HG03354 (cell line): ENCODE data around the gene KCNK6.
A peak's percentile ranks its signal among the peaks of the same experiment; 100 is the strongest.
"Not testable (repeated sequence)": the region's sequence is repeated elsewhere in the genome, so short reads cannot be mapped to it uniquely, and the experiment has no call there.

Experiments
- ATAC-seq: cut with Tn5 transposase; IDR thresholded peaks from one replicate; pipeline ENCODE4 v1.9.1; 2021; ENCODE audit warnings: mild to moderate bottlenecking; ENCODE audit not compliant: unreplicated experiment, poor library complexity, severe bottlenecking

KCNK6 gene

DNA sequence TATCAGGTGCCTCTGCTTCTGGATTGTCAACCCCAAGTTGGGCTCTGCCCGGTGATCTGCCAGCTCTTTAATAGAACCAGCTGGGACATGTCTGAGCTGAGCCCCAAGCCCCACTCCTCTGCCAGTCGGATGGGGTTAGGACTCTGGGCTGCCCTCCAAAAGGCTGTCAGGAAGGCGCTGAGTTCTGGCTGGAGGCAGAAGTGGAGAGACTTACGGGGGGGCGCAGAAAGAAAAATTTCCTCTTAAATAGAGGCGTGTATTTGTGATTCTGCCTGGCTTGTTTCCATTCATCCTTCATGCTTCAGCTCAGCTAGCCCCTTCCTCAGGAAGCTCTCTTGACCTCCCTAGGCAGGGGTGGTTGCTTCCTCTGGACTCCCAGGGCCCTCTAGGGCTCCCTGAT is 985 bp upstream of the KCNK6 start:
- ATAC-seq = no peak

DNA sequence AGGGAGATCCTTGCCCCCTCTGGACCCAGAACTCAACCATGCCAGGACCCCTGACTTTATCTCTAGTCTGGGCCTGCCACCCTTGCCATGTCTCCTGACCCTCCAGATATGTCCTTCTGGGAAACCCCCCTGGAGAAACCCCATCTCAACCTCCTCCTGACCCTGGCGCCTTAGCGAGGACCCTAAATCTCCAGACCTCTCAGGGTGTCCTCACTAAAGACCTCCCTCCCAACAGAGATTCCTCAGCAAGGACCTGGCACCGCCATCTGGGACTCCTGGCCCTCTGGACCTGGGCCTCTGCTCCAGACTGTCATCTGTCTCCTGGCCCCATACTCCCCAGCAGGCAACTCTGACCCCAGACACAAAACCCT is 1.3 kb downstream of the KCNK6 start:
- ATAC-seq = no peak

GRCh38 chr19:38321646-38322196 is 2.1 kb downstream of the KCNK6 start:
- ATAC-seq = no peak

DNA sequence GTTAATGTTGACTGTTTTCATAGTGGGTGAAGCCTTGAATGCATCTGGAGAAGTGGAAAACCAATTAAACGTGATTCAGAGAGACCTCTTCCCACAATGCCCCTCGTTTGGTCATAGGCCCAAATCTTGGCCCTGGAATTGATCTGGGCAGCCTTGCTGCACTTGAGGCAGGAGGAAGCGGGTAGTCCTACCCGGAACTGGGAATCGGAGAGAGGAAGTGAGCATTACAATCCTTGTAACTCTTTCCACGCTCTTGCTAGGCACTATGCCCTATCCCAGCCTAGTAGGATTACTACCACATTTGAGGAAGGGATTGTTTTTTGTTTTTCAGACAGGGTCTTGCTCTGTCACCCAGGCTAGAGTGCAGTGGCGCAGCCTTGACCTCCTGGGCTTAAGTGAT is 3.6 kb downstream of the KCNK6 start:
- ATAC-seq = no peak

- no peak for ATAC-seq
Observed at GRCh38 chr19:38324431-38324830, 4.8 kb downstream of the KCNK6 start.

GRCh38 chr19:38326591-38326990 is 6.9 kb downstream of the KCNK6 start:
- ATAC-seq = no peak

DNA sequence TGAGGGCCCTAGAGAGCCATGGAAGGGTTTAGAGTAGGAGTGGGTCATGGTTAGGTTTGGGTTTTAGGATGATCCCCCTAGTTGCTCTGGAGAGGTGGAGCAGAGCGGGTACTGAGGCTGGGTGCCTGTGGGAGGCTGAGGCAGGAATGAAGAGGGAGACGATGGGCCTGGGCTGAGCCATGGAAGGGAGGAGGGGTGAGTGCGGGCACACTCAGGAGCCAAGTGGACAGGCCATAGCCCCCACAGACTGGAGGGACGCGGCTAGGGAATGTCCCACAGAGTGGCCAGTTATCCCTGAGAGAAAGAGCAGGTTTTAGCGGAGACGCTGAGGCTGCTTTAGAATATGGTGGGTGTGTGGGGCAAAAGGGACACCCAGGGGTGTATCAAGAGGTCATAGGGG is 10.0 kb downstream of the KCNK6 start:
- no peak for ATAC-seq

GRCh38 chr19:38331728-38332127 is 12.1 kb downstream of the KCNK6 start:
- ATAC-seq = no peak

- ATAC-seq = no peak
Observed at GRCh38 chr19:38333245-38333644, 13.6 kb downstream of the KCNK6 start.

DNA sequence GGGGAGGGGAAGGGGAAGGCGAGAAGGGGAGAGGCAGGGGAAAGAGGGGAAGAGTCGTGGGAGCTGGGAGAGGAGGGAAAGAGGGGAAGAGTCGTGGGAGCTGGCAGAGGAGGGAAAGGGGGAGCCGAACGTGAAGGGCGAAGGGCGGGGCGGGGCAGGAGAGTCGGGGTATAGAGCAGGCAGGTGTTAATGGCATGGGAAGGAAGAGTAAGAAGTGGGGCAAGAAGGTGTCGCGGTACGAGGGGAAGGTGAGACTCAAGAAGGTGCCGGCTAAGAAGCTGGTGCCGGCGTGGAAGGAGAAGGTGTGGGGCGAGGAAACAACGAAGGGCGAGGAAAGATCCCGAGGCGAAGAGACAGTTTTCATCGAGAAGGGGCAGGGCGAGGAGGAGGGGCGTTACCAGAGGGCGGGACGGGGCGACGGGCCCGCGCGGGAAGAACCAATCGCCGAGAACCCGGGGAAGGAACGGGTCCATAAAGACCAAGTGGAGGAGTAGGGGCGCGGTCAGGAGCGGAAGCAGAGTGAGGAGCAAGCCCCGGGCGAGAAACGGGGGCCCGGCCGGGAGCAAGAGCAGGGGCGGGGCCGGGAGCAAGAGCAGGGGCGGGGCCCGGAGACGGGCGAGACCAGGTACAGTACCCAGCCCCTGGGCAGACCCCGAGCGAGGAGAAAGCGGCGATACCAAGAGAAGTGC is 16.4 kb downstream of the KCNK6 start:
- ATAC-seq = peak; percentile 67

DNA sequence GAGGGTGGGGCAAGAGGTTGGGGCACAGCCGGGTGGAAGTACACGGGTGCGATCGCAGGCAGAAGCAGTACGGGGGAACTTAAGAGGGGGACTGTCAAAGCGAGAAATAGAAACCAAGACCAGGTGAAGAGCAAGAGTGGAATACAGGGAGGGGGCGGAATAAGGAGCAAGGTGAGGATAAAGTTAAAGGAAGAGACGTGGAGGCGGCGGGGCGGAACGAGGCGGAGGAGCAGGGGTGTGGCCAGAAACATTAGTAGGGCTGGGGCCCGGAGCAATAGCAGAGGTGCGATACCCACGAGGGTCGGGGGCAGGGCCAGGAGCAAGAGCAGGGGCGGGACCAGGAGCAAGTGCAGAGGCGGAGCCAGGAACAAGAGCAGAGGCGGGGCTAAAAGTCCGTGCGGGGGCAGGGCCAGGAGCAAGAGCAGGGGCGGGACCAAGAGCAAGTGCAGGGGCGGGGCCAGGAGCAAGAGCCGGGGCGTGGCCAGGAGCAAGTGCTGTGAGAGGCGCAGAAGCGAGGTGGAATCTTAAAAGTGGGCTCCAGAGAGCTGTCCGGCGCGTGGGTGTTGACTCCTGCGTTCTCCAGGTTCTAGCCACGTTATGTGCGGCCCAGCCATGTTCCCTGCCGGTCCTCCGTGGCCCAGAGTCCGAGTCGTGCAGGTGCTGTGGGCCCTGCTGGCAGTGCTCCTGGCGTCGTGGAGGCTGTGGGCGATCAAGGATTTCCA is 17.2 kb downstream of the KCNK6 start:
- peak; percentile 59 for ATAC-seq

GRCh38 chr19:38337360-38337653 is 17.7 kb downstream of the KCNK6 start:
- no peak for ATAC-seq

- ATAC-seq = not testable (repeated sequence)
Observed at GRCh38 chr19:38339011-38339410, 19.4 kb downstream of the KCNK6 start.

- no peak for ATAC-seq
Observed at GRCh38 chr19:38340927-38341326, 21.3 kb downstream of the KCNK6 start.

DNA sequence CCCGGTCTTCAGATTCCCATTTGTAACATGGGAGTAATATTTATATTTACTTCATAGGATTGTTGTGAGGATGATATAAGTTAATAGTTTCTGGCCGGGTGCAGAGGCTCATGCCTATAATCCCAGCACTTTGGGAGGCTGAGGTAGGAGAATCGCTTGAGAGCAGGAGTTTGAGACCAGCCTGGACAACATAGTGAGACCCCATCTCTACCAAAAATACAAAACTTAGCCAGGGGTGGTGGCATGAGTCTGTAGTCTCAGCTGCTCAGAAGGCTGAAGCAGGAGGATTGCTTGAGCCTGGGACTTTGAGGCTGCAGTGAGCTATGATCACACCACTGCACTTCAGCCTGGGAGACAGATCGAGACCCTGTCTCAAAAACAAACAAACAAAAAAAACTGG is 27.2 kb downstream of the KCNK6 start:
- ATAC-seq = no peak

DNA sequence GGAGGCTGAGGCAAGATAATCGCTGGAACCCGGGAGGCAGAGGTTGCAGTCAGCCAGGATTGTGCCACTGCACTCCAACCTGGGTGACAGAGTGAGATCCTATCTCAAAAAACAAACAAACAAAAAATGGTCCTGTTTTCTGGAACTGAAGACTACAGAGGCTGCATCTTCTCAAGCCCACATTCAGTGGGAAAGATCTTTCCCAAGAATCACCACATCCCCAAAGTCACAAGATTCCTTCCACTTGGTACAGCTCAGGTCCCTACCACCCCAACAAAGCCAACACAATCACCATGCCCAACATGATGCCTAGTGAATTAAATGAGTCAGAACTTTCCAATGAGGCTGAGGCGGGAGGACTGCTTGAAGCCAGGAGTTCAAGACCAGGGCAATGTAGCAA is 31.2 kb downstream of the KCNK6 start:
- ATAC-seq = no peak

DNA sequence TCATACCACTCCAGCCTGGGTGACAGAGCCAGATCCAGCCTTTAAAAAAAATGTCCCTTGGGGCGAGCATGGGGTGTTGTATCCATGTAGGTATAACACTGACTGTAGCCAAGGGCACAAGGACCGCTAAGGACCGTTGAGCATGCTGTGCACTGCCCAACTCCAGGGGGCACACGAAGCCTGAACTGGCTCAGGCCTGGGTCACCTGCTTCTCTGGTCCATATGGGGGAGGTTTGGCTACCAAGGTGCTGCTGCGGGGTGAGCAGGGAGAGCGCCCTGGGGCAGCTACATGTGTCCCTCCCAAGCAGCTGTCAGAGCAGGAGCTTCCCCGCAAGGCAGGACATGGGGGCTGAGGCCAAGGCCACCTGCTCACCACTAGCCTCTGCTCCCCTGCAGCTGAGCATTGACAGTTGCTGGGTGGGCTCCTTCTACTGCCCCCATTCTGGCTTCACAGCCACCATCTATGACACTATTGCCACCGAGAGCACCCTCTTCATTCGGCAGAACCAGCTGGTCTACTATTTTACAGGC is 32.3 kb downstream of the KCNK6 start:
- ATAC-seq = no peak

- no peak for ATAC-seq
Observed at GRCh38 chr19:38352611-38353010, 33.0 kb downstream of the KCNK6 start.

DNA sequence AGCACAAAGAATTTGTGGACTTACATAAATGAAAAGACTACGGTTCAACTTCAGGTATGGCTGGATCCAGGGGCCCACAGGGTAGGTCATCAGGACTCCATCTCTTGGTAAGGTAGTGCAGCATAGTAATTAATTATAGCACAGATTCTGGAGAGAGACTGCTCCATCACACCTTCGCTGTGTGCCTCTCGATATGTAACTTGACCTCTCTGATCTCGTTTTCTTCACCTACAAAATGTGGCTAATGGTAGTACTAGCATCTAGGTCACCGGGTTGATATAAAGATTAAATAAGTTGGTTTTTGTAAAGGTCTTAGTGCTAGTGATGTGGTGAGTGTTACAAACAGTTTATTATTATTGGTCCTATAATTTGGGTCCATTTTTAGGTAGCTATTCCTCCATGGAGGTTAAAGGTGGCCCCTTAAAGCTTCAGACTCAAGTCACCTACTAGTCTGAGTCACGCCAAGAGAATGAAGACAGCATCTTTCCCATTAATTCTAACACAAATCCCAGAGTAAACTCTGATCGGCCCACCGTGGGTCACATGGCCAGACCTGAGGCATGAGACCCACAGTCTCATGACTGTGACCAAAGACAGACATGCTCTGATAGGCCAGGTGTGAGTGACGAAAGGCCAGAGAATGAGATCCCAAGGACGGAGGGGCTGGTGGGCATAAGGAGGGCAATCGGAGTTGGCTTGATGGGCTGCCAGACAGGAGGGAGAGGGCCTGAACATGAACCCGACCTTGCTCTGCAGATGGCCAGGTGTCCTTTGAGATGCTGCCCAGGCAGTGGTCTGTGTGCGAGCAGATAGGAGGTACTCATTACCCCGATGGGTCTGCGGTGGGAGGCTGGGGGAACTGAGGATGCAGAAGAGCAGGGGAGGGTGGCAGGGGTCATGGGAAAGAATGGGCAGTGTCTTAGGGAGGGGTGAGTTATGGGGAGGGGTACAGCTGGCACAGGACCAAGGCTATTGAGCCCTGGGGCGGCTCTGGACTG is 36.4 kb downstream of the KCNK6 start:
- ATAC-seq = no peak

DNA sequence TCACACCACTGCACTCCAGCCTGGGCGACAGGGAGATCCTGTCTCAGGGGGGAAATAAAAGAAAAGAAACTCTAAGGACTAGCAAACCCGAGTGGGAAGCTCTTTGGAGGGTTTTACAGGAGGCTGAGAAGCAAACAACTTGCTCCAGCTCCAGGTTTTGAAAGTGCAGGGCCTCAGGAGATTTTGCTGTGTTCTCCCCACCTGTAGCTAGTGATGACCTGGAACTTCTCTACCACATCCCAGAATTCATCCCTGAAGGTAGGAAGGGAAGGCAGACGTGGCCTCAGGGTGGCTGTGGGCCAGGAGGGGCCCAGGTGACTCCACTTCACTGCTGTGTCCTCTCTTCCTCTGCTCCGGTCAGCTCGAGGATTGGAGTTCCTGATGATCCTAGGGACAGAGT is 38.4 kb downstream of the KCNK6 start:
- ATAC-seq = no peak
